Left hindlimb (tissue), 1 donor: Measurements from ENCODE around the gene GPR146.
"Not testable (repeated sequence)": the region's sequence is repeated elsewhere in the genome, so short reads cannot be mapped to it uniquely, and the experiment has no call there.

Experiments used
- DNase-seq: peaks from one replicate; pipeline ENCODE4 v3.0.0-alpha.2; 2018

GPR146 gene

DNA sequence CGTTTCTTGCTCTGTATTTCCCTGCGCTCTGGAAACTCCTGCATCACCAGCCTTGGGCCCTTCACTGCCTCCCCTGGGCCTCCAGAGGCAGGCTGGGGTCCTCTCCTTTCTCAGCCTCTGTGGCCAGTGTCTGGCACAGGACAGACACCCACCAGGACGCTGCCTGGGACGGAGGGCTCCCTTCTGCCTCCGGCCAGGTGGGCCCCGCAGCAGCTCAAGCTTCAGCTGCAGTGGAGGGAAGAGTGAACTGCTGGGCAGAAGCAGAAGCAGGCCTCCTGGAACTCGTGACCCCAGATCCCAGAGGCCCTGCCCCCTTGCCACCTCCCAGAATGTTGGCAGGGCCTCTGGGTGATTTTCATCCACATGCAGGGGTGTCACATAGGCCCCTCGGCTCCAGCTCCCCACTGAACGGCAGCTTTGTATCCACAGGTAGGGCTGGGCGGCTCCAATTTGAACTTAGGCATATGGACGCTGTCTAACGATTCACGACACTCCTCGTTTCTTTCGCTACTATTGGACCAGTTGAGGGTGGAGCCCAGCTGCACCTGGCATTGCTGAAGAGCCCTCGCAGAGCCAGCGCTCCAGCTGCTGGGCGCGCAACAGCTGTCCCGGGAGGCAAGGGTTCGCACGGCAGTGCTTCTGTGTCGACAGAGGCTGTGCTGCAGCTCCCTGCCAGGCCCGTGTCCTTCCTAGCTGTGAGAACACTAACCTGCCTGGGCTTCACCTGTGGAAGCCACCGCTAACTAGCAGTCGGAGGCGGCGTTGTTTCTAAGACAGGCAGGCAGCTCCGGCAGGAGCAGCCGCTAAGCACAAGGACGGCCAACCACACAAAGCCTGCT, 18.4 kb upstream of the GPR146 start:
- peak; percentile 63 for DNase-seq

GRCh38 chr7:1026721-1027161, 17.6 kb upstream of the GPR146 start:
- no peak for DNase-seq

GRCh38 chr7:1027242-1028043, 16.9 kb upstream of the GPR146 start:
- peak; percentile 52 for DNase-seq

DNA sequence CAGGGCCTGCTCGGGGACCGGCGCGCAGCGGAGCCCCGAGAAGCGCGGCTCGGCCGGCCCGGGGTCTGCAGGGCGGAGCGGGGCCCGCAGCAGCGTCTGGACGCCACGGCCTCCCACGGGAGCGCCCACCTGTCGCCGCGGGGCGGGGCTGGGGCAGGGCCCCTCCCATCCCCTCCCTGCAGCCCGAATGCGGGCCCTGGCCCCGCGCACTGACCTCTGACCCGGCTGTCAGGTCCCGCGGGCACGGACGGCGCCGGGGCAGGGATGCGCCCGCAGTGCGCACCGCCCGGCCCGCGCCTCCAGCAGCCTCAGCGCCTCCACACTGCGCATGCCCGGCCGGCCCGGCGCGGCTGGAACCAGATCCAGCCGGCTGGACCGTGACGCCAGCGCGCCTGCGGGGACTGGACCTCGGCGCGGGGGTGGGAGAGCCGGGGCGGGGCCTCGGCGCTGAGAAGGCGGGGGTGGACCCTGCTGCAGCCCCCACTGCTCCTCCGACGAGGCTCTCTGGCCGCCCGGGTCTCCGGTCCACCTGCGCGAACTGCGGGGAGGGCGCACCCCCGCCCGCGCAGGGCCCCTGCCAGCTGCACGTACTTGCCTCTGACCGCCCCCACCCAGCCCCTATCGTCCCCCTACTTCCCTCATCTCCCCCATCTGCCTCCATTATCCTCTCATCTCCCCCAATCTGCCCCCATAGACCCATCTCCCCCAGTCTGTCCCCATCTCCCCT, 16.1 kb upstream of the GPR146 start:
- DNase-seq: peak; percentile 94

- DNase-seq: peak; percentile 82
Observed at GRCh38 chr7:1028775-1029636, 15.3 kb upstream of the GPR146 start.

GRCh38 chr7:1029637-1030443, 14.5 kb upstream of the GPR146 start:
- no peak for DNase-seq

GRCh38 chr7:1030444-1031070, 13.8 kb upstream of the GPR146 start:
- no peak for DNase-seq

- DNase-seq: no peak
Observed at GRCh38 chr7:1031716-1032455, 12.5 kb upstream of the GPR146 start.

DNA sequence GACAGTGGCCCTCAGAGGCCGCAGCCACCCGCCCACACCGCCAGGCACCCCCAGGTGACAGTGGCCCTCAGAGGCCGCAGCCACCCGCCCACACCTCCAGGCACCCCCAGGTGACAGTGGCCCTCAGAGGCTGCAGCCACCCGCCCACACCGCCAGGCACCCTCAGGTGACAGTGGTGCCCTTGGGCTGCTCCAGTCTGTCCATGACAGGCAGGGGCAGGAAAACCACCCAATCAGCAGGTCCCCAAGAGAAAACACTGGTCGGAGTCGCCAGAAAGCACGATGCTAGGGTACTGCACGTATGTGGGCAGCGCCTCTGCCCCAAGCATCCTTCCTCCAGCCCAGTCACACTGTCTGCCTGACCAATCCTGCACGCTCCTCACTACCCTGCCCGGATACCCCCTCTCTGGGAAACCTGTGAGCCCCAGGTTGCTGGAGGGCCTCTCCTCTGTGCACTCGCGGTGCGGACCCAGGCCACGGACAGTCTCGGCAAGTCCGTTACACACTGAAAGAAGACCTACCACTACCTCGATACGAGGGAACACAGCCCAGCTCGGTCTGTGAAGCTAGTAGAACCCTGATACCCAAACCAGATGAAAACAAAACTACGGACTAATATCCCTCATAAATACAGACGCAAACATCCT, 11.7 kb upstream of the GPR146 start:
- no peak for DNase-seq

DNA sequence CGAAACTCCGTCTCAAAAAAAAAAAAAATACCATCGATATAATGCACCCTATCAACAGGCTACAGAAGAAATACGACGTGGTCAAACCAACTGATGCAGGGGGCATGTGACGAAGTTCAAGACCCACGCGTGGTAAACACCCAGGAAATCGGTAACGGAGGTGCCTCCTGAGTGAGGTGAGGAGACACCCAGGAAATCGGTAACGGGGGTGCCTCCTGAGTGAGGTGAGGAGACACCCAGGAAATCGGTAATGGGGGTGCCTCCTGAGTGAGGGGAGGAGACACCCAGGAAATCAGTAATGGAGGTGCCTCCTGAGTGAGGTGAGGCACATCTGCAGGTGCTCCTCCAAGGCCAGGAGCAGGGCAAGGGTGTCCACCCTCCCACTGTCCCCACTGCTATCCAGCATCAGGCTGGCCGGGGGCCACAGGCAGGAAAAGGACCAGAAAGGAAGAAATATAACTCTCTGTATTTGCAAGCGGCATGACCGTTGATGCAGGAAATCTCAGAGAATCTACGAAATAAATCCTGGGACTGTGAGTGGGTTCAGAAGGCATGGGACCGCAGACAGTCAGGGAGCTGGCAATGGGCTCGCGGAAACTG, 10.7 kb upstream of the GPR146 start:
- no peak for DNase-seq

DNA sequence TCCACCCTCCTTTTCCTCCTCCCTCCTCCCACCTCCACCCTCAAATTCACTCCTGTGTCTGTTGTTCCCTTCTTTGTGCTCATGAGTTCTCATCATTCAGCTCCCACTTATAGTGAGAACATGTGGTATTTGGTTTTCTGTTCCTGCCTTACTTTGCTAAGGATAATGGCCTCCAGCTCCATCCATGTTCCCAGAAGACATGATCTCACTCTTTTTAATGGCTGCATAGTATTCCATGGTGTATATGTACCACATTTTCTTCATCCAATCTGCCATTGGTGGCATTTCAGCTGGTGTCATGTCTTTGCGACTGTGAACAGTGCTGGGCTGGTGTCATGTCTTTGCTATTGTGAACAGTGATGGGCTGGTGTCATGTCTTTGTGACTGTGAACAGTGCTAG, 9.6 kb upstream of the GPR146 start:
- DNase-seq: not testable (repeated sequence)

GRCh38 chr7:1036164-1036928, 8.0 kb upstream of the GPR146 start:
- DNase-seq: not testable (repeated sequence)

- DNase-seq: not testable (repeated sequence)
Observed at GRCh38 chr7:1040233-1040632, 4.1 kb upstream of the GPR146 start.

- peak; percentile 75 for DNase-seq
Observed at GRCh38 chr7:1040790-1041189, 3.6 kb upstream of the GPR146 start.

- no peak for DNase-seq
Observed at GRCh38 chr7:1041551-1042491, 2.5 kb upstream of the GPR146 start.

DNA sequence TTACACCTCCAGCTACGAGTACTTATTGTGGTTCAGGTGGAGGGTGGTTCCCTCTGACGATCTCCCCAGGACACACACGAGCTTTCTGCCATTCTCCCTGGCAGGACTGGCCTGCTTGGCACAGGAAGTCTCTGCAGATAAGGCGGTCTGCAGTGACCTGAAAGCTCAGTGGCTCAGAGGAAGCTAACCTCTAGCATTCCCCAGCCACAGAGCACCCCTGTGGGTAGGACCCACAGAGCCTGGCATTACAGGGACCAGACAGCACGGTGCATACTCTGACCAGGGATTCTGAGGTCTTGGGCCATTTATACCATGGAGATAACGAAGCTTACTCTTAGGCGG, 1.9 kb upstream of the GPR146 start:
- no peak for DNase-seq

- DNase-seq: no peak
Observed at GRCh38 chr7:1043552-1044188, 676 bp upstream of the GPR146 start.
